Myometrial cell (primary cell): Measurements from ENCODE around the gene PALMD. TPM values are rescaled to one million over a fixed set of nuclear protein-coding genes. Genes with fewer than 3 reads are reported as not detected.

ENCODE experiments used
- total RNA-seq: library from RNA; depleted of rRNA; stranded (reverse); fragments of >200 nt; gene quantifications from 2 replicates; pipeline ENCODE4 v1.2.3, GENCODE V29; 2015

Gene PALMD
- total RNA-seq: 0.29 and 1.1 TPM in 2 replicates

GRCh38 chr1:99645699-99646531, at the start of gene PALMD:
TSS of gene PALMD (plus strand) at chr1:99646113. CDS start at chr1:99646318, 205 bp downstream.

Other genes with a start within 250 kb of the PALMD start
- gene FRRS1, start 120.5 kb downstream of the PALMD start, total RNA-seq: 11.8 and 16.1 TPM in 2 replicates
- 4.9 and 7.4 TPM in 2 replicates for gene AGL, start 204.2 kb downstream of the PALMD start, total RNA-seq